UCSD-AML1 (cell line): ENCODE measurements around the gene LPAR1.
A peak's percentile ranks its signal among the peaks of the same experiment; 100 is the strongest.

Experiments
- DNase-seq: peaks from one replicate; lab custom pipeline; 2025; ENCODE audit not compliant: unreplicated experiment; lab: John Stamatoyannopoulos, UW

Gene LPAR1

DNA sequence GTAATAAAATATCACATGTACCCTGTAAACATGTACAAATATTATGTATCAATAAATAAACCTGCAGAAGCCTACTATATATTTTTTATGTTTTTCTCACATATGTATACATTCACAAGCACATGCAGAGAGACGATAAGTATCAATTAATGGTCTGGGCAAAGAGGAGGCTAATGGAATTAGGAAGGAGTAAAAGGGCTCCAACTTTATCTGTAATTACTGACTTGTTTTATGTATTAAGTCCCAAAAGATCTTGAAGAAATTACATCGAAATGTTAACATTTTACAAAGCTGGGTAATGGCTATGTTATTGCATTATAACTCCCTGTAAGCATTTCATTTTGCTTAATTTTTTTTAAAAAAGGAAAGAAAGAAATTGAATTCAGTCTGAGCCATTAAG, 78.0 kb downstream of the LPAR1 start:
- no peak for DNase-seq

DNA sequence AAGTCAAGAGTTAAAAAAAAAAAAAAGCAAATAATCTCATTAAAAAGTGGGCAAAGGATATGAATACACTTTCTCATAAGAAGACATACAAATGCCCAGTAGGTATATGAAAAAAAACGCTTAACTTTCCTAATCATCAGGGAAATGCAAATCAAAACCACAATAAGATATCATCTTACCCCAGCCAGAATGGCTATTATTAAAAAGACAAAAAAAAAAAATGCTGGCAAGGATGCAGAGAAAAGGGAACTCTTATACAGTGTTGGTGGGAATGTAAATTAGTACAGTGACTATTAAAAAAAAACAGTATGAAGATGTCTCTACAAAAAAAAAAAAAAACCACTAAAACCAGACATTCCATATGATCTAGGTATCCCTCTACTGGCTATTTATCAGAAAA, 79.4 kb downstream of the LPAR1 start:
- DNase-seq, result no peak

DNA sequence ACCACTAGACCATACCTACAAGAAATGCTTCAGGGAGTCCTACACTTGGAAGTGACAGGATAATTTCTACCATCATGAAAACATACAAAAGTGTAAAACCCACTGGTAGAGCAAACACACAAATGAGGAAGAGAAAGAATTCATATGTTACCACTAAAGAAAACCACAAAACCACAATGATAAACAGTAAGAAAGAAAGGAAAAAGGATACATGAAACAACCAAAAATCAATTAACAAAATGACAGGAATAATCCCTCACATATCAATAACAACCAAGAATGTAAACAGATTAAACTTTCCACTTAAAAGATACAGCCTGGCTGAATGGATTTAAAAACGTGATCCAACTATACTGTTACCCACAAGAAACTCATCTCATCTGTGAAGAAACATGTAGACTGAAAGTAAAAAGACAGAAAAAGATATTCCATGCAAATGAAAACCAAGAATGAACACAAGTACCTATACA, 83.4 kb downstream of the LPAR1 start:
- no peak for DNase-seq

DNA sequence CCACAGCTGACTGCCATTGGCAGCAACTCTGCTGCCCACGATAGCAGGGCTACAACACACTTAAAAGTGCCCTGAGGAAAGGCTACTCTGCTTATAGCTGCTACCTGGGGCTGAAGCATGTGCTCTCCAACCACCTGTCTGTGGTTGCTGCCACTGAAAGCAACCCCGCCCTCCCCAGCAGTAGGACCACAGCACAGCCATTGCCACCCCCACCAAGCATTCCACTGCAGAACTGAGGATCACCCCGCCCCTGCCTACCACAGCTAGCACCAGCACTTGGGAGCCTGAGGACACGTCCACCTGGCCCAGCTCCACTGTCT, 85.8 kb downstream of the LPAR1 start:
- DNase-seq, result no peak

DNA sequence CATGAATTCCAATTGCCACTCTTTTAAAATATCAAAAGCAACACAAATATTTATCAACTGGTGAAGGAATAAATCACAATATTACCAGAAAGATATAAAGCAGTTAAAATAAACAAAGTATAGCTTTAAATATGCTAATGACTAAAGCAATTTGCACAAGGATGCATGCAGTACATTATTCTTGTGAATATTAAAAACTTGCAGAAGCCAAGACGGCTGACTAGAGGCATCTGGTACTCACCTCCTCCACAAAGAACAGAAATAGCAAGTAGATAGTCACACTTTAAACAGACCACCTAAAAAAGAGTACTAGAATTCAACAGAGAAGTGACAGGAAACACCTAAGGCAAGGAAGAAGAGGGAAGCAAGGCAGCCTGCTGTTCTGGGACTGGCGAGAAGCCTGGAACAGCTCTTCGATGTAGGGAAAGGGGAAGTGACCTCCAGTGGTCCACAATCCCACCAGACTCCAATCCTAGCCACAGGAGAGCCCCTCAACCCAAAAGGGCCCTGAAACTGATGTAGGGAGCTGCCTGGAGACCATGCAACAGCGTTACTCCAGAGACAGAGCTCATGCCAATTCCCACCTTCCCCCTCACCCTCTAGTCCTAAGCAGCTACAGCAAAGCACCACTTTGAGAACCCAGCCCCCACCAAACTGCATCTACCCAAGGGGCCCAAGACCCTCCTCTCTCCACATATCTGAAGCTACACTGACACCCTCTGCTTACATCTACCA, 86.3 kb downstream of the LPAR1 start:
- DNase-seq, result peak; percentile 20

DNA sequence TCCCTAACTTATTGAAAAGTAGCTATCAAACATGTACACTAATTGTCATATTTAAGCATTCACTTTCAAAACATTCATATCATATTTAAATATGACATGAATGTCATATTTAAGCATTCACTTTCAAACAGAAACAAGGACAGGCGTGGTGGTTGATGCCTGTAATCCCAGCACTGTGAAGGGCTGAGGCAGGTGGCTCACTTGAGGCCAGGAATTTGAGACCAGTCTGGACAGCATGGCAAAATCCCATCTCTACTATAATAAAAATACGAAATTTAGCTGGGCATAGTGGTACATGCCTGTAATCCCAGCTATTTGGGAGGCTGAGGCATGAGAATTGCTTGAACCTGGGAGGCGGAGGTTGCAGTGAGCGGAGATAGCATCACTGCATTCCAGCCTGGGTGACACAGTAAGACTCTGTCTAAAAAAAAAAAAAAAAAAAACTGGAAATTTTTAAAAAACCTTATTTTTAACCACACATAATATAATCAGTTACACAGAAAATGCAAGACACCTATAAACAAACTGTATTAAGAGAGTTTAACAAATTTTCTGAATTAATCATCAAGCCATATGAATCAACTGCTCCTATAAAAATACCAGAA, 88.1 kb downstream of the LPAR1 start:
- no peak for DNase-seq

DNA sequence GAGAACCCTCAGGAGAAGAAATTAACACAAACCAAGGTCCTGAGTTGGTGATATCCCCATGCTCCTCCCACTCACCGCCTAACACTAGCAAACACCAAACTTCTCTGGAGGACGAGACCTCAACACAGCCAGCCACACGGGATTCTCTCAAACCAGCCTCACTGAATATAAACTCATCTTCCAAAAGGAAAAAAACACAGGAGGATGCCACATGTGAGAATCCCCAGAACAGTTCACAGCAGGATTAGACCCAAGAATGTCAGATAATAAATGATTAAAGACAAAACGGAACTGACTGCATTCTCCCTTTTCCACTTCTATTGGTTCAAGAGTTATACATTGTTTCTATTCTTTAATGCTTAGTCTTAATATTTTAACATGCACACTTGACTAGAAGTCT, 89.2 kb downstream of the LPAR1 start:
- DNase-seq, result no peak

DNA sequence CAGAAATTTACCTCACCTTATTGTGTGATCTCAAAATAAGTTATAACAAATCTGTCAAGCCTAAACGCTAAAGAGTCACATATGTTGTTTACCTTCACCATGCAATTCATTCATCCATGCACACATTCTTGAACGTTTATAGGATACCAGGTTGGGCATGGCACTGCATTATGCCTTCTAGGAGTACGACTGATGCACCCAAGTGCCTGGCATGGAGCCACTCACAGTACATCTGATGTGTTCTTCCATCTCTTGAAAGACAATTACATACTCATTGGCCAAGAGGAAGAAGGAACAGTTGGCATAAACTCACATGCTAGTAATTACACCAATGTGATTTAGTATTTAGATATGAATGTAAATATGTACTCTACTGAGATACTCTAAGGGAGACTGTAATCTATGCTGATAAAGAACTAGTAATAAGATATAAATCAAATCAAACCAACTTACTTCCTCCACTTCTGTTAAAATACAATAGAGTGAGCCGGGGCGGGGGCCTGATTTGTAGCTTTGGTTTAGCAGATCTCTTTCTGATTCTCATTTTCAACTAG, 90.7 kb downstream of the LPAR1 start:
- DNase-seq, result no peak

DNA sequence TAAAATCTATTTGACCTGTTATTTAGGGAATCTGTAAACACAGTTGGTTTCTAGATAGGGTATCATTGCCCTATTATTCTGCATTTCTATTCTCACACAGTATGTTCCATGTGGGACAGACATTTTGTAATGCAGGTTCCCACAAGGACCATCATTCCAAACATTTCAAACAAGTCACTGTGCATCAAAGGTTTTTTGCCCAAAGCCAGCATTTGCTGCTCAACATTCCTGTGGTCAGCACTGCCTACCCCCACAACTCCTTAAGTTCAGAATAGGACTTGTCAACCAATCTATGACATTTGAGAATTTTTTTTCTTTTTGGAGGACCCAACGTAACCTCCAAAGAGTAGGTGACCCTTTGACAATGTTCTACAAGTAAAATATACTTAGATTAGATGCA, 95.7 kb downstream of the LPAR1 start:
- DNase-seq, result no peak

DNA sequence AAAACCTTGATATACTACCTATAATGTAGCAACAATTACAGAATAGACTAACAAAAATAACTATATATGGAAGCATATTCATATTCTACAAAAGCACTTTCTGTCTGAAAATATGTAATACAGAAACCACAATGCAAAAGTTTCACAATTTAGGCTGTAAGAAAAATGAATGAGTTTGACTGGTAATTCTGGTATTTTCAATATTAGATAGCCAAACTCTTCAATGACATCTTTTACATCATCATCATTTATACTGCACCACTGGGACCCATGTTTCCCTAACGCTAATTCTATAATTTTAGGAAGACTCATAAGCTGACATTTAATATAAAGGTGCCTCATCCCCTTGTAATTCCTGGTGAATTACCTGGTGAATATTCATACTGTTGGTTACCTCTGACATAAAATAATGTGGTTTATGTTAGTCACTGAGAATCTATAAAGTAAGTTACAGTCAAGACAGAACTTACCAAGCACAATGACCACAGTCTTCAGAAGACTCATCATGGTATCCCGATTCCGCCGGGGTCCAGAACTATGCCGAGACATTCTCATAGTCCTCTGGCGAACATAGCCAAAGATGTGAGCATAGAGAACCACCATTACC, 97.2 kb downstream of the LPAR1 start:
- no peak for DNase-seq

DNA sequence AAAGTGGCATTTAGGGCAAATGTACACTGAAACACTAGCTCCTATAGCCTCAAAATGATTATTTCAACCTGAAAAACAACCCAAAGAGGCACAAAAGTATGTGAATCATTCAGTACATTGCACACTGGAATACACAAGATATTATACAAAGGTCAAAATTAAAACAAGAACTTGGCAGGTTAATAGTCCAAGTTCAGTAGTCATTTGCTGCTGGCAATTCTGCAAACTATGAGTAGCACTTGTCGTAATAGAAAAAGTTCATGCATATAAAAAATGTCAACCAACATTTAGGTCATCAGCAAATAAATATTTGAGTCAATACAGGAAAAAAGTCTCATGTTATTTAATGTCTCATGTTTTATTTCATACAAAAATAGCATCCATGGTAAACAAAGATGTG, 98.7 kb downstream of the LPAR1 start:
- DNase-seq, result no peak

DNA sequence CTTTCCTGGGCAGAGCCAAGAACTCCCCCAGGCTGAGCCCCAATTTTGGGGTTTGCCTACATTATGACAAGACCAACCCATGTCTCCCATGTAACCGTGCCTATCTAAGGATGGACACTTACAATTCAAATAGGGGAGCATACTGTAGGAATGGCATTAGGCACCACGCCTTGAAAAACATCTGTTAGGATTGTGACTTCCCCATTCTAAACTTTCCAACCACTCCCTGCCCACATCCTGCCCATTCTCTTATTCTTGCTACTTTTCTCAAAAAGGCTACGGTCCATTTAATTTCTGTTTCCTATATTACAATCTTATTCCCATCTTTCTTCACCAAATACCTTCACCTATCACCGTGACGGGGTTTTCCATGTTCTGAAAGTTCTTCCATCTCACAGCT, 99.2 kb downstream of the LPAR1 start:
- peak; percentile 37 for DNase-seq

DNA sequence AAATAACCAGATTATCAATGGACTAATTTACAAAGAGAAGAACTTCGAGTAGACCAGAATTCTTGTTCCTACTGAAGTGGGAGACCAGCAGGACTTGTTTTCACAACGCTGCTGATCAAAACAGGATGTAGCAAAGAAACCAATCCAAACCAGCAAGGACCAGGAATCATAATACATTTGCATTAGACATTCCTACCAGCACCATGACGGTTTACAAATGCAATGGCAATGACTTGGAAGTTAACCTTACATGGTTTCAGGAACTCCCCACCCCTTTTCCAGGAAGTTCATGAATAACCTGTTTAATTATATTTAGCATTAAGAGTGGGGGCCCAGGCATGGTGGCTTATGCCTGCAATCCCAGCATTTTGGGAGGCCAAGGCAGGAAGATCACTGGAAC, 100.0 kb downstream of the LPAR1 start:
- no peak for DNase-seq

DNA sequence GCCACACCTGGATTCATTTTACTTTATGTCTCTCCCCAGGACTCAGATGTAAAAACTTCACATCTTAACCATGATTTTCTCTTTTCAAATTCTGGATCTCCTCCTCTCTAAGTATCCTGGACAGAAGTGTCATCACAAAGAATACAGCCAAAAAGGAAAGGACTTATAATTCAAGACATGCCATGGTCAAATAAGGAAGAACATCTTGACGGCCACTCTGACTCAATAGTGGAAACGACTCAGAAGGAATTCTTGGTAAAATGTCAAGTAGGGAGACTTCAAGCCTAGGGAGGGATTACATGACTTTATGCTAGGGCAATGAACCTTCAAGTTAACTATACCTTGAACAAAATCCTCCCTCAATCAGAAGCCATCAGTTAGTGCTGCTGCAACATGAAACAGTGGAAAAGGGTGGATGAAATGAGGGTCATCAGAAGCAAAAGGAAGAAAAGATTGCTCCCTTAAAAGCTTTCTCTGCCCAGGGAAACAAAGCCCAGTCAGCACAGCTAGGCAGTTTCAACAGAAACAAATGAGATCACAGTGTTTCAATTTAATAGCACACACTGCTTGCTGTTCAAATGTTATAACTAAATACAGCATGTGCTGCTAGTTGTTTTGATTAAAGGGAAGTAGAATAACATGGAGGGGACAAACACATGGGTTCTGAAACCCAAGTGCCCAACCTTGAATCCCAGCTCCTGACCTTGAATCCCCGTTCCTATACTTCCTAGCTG, 101.4 kb downstream of the LPAR1 start:
- no peak for DNase-seq

DNA sequence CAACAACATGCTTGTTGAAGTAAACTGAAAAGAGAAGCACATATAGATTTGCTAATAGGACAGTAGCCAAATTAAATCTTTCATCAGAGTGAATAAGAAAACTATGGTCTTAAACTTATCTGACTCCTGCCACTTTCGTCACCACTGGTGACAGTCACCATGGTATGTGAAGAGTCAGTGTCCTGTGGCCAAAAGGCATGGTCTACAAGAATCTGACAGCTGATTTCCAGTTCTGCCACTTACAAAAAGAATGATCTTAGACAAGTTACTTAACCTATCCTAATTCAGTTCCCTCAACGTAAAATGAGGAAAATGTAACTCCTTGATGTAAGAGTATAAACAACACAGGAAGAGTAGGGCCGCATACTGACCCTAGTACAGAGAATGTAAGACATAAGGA, 102.0 kb downstream of the LPAR1 start:
- no peak for DNase-seq

DNA sequence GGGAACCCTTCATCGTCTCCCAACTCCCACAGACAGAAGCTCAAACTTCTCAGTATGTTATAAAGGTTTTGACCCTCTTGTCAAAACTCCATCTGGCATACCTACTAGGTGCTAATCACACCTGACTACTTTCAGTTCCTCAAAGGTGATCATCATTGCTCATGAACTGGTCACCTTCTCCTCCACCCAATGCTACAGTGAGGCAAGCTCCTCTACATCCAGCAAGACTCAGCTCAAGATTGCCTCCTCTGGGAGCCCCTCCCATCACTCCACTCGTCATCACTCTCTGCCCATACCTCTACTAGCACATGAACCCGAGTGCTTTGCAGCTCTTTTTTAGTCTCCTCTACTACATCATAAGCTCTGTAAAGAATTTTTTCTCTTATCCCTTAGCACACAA, 102.4 kb downstream of the LPAR1 start:
- DNase-seq, result no peak

DNA sequence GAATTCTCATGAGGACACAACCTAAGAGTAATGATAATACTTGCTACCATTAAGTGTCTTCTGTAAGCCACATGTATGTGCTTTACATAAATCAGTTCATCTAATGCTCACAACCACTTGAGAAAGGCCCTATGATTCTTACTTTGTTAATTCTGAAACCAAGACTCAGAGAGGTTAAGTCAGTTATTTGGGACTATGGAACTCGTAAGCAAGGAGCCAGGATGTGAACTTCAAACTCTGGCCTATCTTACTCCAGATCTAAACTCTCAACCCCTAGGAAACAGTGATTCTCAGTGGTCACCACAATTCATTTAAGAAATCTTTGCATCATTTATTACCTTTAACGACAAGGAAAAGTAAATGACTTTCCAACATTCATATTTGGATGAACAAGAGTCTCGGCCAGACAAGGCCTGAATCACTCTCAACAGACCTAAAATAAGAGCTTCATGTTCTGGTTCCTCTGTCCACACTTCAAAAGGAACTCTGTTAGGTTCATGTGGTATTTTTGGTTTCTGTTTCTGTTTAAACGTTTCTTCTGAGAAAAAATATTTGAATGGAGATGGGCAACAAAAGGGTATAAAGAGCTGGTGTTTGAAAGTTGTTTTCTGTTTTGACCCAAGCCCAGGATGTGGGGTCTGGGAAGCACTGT, 104.8 kb downstream of the LPAR1 start:
- DNase-seq, result no peak

DNA sequence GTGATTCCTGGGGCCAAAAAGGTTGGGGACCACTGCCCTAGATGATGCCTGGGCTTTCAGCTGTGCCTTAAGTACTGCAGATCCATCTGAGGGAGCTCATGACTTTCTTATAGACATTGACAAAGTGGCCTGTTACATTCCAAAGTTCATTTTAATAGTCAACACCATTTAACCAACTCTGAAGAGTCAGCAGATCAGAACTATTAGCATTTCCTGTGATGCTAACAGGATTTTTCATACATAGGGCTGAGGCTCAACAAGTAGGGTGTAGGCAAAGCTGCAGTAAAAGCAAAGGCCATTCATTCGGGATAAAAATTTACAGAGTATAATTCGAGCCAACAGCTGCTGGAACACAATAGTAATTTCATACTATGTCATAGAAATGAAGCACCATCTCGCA, 105.4 kb downstream of the LPAR1 start:
- no peak for DNase-seq

DNA sequence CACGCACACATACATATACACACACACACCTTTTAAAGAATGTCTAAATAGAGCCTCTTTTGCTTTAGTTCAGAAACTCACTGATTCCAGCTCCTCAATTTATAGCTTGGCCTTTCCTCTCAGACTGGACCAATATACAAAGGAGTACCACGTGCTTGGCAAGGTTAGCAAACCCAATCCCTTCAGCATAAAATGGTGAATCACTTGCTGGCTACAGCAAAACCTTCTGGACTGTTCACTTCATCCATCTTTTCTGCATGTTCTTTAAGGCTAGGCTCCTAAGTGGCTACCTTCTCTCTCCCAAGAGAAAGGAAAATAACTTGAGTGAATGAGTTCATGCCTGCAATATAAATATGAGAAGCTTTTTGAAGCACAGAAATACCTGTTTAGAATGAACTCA, 109.7 kb downstream of the LPAR1 start:
- no peak for DNase-seq

DNA sequence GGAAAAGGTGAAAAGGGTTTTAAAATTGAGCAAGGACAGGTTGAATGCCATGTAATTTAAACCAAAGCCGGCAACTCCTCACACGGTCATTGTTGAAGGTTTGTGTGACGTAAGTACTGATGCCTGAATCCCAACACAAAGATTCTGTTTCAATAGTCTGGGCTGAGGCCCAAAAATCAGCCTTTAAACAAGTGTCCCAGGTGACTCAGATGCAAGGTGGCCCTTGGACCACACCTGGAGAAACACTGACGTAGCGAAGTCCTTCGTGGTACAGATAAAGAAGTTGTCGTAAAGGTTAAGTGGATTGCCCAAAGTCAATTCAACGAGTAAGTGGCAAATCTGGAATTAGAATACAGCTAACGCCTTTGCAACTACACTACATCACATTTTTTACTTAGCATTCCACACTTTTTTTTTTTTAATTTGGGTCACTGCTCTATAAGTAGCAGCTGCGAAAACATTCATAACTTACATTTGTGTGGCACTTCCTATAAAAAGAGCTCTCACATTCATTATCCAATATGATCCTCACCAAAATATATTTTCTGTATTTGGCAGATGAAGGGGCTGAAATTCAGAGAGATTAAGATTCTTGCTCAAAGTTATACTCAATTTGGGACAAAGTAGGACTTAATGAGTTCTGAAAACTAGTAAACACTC, 111.3 kb downstream of the LPAR1 start:
- DNase-seq, result no peak

DNA sequence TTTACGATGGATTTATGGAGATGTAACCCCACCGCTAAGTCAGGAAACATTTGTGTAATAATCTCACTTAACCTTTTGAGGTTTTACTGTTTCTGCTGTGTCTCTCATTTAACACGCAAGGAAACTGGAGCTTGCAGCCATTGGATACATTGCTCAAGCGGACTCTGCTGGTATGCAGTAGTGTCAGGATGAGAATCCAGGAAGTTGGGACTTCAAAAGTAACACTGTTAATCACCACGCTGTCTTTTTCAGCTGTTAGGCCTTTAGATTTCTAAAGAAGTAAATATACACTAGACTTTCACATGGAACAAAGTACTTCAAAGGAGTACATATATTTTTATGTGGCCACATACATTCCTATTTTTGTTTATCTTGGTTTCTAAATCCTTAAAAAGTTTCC, 114.7 kb downstream of the LPAR1 start:
- no peak for DNase-seq
